Naive B cell (primary cell): ENCODE measurements around the gene PRSS53. TPM values are rescaled to one million over a fixed set of nuclear protein-coding genes. Genes with fewer than 3 reads are reported as not detected.

ENCODE experiments used
- ATAC-seq, 2 donors: fragments of 150-1000 bp; cut with Tn5 transposase; 2 replicates each; pipeline ENCODE4 v1.10.0; 2021; ENCODE audit warnings: low read depth in 2 of 2, mild to moderate bottlenecking in 2 of 2, moderate library complexity in 2 of 2
- DNase-seq: peaks from one replicate; pipeline ENCODE4 v3.0.0; 2022
- H3K27ac Mint-ChIP-seq, 6 donors: one replicate each; pipeline ENCODE4 v1.8.0; 2020 to 2022; ENCODE audit warnings: mild to moderate bottlenecking in 6 of 6, mixed read lengths in 6 of 6, moderate library complexity in 5 of 6, inconsistent platforms in 2 of 6
- H3K27me3 Mint-ChIP-seq, 3 donors: one replicate each; pipeline ENCODE4 v1.8.0; 2021 to 2022; ENCODE audit warnings: mixed read lengths in 3 of 3, mild to moderate bottlenecking in 1 of 3
- H3K36me3 Mint-ChIP-seq, 2 donors: one replicate each; pipeline ENCODE4 v1.8.0; 2020 to 2022; ENCODE audit warnings: mixed read lengths in 2 of 2, inconsistent platforms in 1 of 2, mild to moderate bottlenecking in 1 of 2
- H3K4me1 Mint-ChIP-seq, 3 donors: one replicate each; pipeline ENCODE4 v1.8.0; 2020 to 2022; ENCODE audit warnings: mixed read lengths in 3 of 3, inconsistent platforms in 1 of 3, mild to moderate bottlenecking in 1 of 3, moderate library complexity in 1 of 3
- H3K4me3 Mint-ChIP-seq, 8 donors: one replicate each; pipeline ENCODE4 v1.8.0; 2020 to 2022; ENCODE audit warnings: mild to moderate bottlenecking in 8 of 8, mixed read lengths in 8 of 8, moderate library complexity in 8 of 8, inconsistent platforms in 2 of 8
- H3K9me3 Mint-ChIP-seq, 7 donors: one replicate each; pipeline ENCODE4 v1.8.0; 2020 to 2022; ENCODE audit warnings: mixed read lengths in 7 of 7, mild to moderate bottlenecking in 5 of 7, inconsistent platforms in 2 of 7, moderate library complexity in 1 of 7
- polyA plus RNA-seq, 6 donors: library from polyadenylated mRNA; unstranded; fragments of 300-500 nt; fragmentation: Illumina TruSeq; gene quantifications; one replicate each; pipeline ENCODE4 v1.2.3, GENCODE V29; 2021; ENCODE audit warnings: low read depth in 6 of 6

PRSS53 gene
- polyA plus RNA-seq, 6 donors from 2014 or later: 0.19 to 0.77 (median 0.50) TPM; not detected in 2

- Mint-ChIP-seq H3K36me3 (peaks cover 0 to 4% of the 10 kb centered on the region in 2 donors), H3K27ac (peak overlapping the region in 1 of 6 donors; percentile 38), H3K4me1 (peaks cover 0 to 3% (median 2%) of the 10 kb centered on the region in 3 donors), H3K9me3 (no peaks in the 10 kb centered on the region), H3K4me3 (no peak overlapping the region), H3K27me3 (no peaks in the 10 kb centered on the region)
- DNase-seq (no peak), ATAC-seq (no peak)
Measured at GRCh38 chr16:31055613-31056012, 33.1 kb downstream of the PRSS53 start.

GRCh38 chr16:31052114-31052513 lies 36.6 kb downstream of the PRSS53 start:
- Mint-ChIP-seq H3K27ac (no peak overlapping the region), H3K36me3 (peaks cover 0 to 4% of the 10 kb centered on the region in 2 donors), H3K9me3 (no peaks in the 10 kb centered on the region), H3K4me3 (no peak overlapping the region), H3K27me3 (no peaks in the 10 kb centered on the region), H3K4me1 (peaks cover 7 to 15% (median 7%) of the 10 kb centered on the region in 3 donors)
- ATAC-seq (no peak), DNase-seq (no peak)

GRCh38 chr16:31050280-31051030 lies 38.3 kb downstream of the PRSS53 start:
- peaks cover 7 to 13% (median 7%) of the 10 kb centered on the region in 3 donors for H3K4me1 Mint-ChIP-seq

GRCh38 chr16:31043898-31044481 lies 44.8 kb downstream of the PRSS53 start:
- no peak for ATAC-seq
- H3K4me3 Mint-ChIP-seq: no peak overlapping the region
- H3K27ac Mint-ChIP-seq: no peak overlapping the region
- peaks cover 3 to 17% of the 10 kb centered on the region in 2 donors for H3K36me3 Mint-ChIP-seq
- no peak for DNase-seq
- H3K4me1 Mint-ChIP-seq: peaks cover 0 to 7% (median 7%) of the 10 kb centered on the region in 3 donors
- no peaks in the 10 kb centered on the region for H3K9me3 Mint-ChIP-seq
- no peaks in the 10 kb centered on the region for H3K27me3 Mint-ChIP-seq

More at GRCh38 chr16:31050280-31051030, 38.3 kb downstream of the PRSS53 start:
- no peak overlapping the region for H3K27ac Mint-ChIP-seq
- no peaks in the 10 kb centered on the region for H3K9me3 Mint-ChIP-seq
- no peak overlapping the region for H3K4me3 Mint-ChIP-seq
- ATAC-seq (no peak), DNase-seq (no peak)
- H3K36me3 Mint-ChIP-seq: peaks cover 0 to 4% of the 10 kb centered on the region in 2 donors
- H3K27me3 Mint-ChIP-seq: no peaks in the 10 kb centered on the region

DNA sequence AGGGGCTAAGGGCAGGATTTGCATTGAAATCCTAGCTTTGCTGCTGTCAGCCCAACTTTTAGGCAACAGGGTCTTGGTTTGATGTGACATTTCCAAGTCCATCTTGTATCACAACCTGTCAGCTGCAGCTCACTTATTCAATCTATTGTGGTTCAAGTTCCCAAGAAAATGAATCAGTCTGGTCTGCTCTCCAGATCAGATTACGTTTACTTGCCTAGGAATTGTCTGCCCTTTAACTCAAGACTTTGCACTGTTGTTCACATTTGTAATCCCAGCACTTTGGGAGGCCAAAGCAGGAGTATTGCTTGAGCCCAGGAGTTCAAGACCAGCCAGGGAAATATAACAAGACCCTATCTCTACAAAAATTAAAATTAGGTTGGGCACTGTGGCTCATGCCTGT lies 45.4 kb downstream of the PRSS53 start:
- ATAC-seq: no peak
- H3K4me3 Mint-ChIP-seq: no peak overlapping the region
- no peaks in the 10 kb centered on the region for H3K27me3 Mint-ChIP-seq
- peaks cover 3 to 22% of the 10 kb centered on the region in 2 donors for H3K36me3 Mint-ChIP-seq
- H3K4me1 Mint-ChIP-seq: peaks cover 0 to 9% (median 1%) of the 10 kb centered on the region in 3 donors
- DNase-seq: no peak
- H3K9me3 Mint-ChIP-seq: no peaks in the 10 kb centered on the region
- no peak overlapping the region for H3K27ac Mint-ChIP-seq

DNA sequence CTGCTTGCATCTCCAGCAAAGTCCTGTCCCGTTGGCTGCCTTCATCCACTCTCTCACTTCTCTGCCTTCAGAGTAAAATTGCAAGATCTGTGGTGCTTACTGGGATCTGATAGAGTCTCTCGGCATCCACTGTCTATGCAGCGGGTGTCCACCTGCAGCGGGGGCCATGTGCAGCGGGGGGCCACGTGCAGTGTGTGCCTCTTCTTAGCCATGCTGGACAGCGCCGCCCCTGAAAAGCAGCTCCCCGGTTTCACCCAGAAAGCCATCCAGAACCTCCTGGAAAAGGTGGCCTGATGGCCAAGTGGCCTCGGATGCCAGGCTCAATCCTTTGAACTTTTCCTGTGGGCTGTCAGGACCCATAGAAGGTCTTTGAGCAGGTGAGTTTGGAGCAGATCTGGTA lies 45.9 kb downstream of the PRSS53 start:
- DNase-seq (no peak), ATAC-seq (no peak)
- Mint-ChIP-seq H3K9me3 (no peaks in the 10 kb centered on the region), H3K27ac (no peak overlapping the region), H3K4me3 (peak overlapping the region in 1 of 8 donors; percentile 42), H3K36me3 (peaks cover 3 to 22% of the 10 kb centered on the region in 2 donors), H3K27me3 (no peaks in the 10 kb centered on the region), H3K4me1 (peaks cover 0 to 9% (median 0%) of the 10 kb centered on the region in 3 donors)

- Mint-ChIP-seq H3K4me3 (no peak overlapping the region), H3K9me3 (no peaks in the 10 kb centered on the region), H3K36me3 (peaks cover 3 to 22% of the 10 kb centered on the region in 2 donors), H3K27me3 (no peaks in the 10 kb centered on the region), H3K27ac (peak overlapping the region in 1 of 6 donors; percentile 51), H3K4me1 (peaks cover 15 to 26% (median 15%) of the 10 kb centered on the region in 3 donors)
- DNase-seq (no peak), ATAC-seq (no peak)
Measured at GRCh38 chr16:31038993-31039392, 49.8 kb downstream of the PRSS53 start.

DNA sequence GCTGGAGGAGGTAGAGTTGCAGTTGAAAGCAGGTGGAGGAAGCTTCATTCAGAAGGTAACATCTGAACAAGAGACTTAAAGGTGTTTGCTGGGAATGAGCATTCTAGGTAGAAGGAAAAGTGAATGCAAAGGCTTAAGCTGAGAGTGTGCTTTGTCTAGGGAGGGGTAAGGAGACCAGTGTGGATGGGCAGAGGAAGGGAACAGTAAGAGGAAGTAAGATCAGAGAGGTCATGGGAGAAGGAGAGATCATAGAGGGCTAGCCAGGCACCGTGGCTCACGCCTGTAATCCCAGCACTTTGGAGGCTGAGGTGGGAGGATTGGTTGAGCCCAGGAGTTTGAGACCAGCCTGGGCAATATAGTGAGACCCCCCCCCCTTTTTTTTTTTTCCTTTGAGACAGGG lies 52.1 kb downstream of the PRSS53 start:
- no peaks in the 10 kb centered on the region for H3K27me3 Mint-ChIP-seq
- peak overlapping the region in 2 of 6 donors; percentile 47 to 64 for H3K27ac Mint-ChIP-seq
- ATAC-seq: no peak
- H3K9me3 Mint-ChIP-seq: no peaks in the 10 kb centered on the region
- H3K4me3 Mint-ChIP-seq: peak overlapping the region in 3 of 8 donors; percentile 12 to 96 (median 76)
- peaks cover 26 to 43% (median 29%) of the 10 kb centered on the region in 3 donors for H3K4me1 Mint-ChIP-seq
- H3K36me3 Mint-ChIP-seq: peaks cover 3 to 30% of the 10 kb centered on the region in 2 donors
- DNase-seq: no peak

- Mint-ChIP-seq H3K9me3 (no peaks in the 10 kb centered on the region), H3K4me3 (peak overlapping the region; percentile 95 to 100 (median 98)), H3K27me3 (no peaks in the 10 kb centered on the region), H3K36me3 (peaks cover 0 to 12% of the 10 kb centered on the region in 2 donors), H3K4me1 (peaks cover 28 to 36% (median 29%) of the 10 kb centered on the region in 3 donors), H3K27ac (peak overlapping the region; percentile 98 to 100 (median 99))
- DNase-seq (peak; percentile 80), ATAC-seq (peak; percentile 18 to 24)
Measured at GRCh38 chr16:31033709-31034492, 54.8 kb downstream of the PRSS53 start.

Other genes with a start within 250 kb of the PRSS53 start
- 10 to 100 TPM; 29.4 to 40.3 (median 33.1) TPM for gene BCL7C, start 194.9 kb downstream of the PRSS53 start, polyA plus RNA-seq
- gene CTF1, start 192.3 kb downstream of the PRSS53 start, polyA plus RNA-seq: under 1 TPM in 3 of 6 donors, not detected in 3; 0.40 to 0.67 (median 0.47) TPM
- gene FBXL19, start 165.4 kb downstream of the PRSS53 start, polyA plus RNA-seq: under 1 TPM in 4 of 6 donors, not detected in 2; 0.21 to 0.48 (median 0.27) TPM
- 10 to 100 TPM; 65.8 to 83.4 (median 78.3) TPM for gene ORAI3, start 139.9 kb downstream of the PRSS53 start, polyA plus RNA-seq
- gene SETD1A, start 131.2 kb downstream of the PRSS53 start, polyA plus RNA-seq: 1 to 10 TPM in 2 of 6 donors, under 1 TPM in 3, not detected in 1; 0.69 to 2.8 (median 0.85) TPM
- not detected for gene HSD3B7, start 103.7 kb downstream of the PRSS53 start, polyA plus RNA-seq
- not detected for gene STX1B, start 78.3 kb downstream of the PRSS53 start, polyA plus RNA-seq
- 10 to 100 TPM; 17.4 to 37.1 (median 28.6) TPM for gene STX4, start 55.4 kb downstream of the PRSS53 start, polyA plus RNA-seq
- 1 to 10 TPM; 3.8 to 7.5 (median 5.9) TPM for gene ZNF668, start 14.7 kb downstream of the PRSS53 start, polyA plus RNA-seq
- 10 to 100 TPM in 1 of 6 donors, 1 to 10 TPM in 5; 3.6 to 13.5 (median 6.1) TPM for gene ZNF646, start 14.5 kb downstream of the PRSS53 start, polyA plus RNA-seq
- 10 to 100 TPM; 61.9 to 77.4 (median 66.6) TPM for gene VKORC1, start 5.9 kb upstream of the PRSS53 start, polyA plus RNA-seq
- 10 to 100 TPM; 23.1 to 41.2 (median 27.3) TPM for gene BCKDK, start 19.4 kb upstream of the PRSS53 start, polyA plus RNA-seq
- 10 to 100 TPM; 39.0 to 68.1 (median 51.6) TPM for gene KAT8, start 28.7 kb upstream of the PRSS53 start, polyA plus RNA-seq
- gene PRSS8, start 46.8 kb upstream of the PRSS53 start, polyA plus RNA-seq: under 1 TPM in 1 of 6 donors, not detected in 5; 0.40 TPM
- under 1 TPM in 4 of 6 donors, not detected in 2; 0.40 to 0.85 (median 0.64) TPM for gene PRSS36, start 61.1 kb upstream of the PRSS53 start, polyA plus RNA-seq
- 100 to 1,000 TPM in 5 of 6 donors, 10 to 100 TPM in 1; 79.0 to 177 (median 145) TPM for gene FUS, start 91.2 kb upstream of the PRSS53 start, polyA plus RNA-seq
- gene PYCARD, start 113.8 kb upstream of the PRSS53 start, polyA plus RNA-seq: 10 to 100 TPM; 48.8 to 79.2 (median 68.8) TPM
- gene TRIM72, start 125.2 kb upstream of the PRSS53 start, polyA plus RNA-seq: not detected
- gene PYDC1, start 128.2 kb upstream of the PRSS53 start, polyA plus RNA-seq: not detected
- gene ITGAM, start 171.0 kb upstream of the PRSS53 start, polyA plus RNA-seq: 1 to 10 TPM in 4 of 6 donors, under 1 TPM in 2; 0.27 to 4.4 (median 1.6) TPM